Activated CD4-positive, alpha-beta memory T cell treated with anti-CD3 and anti-CD28 coated beads, Interleukin-2, amount 10 ng/mL, durations not matched to agents 7 days and 5 days (primary cell): ENCODE results near the gene ARMCX1. TPM values are rescaled to one million over a fixed set of nuclear protein-coding genes. Genes with fewer than 3 reads are reported as not detected.
"Not testable (repeated sequence)": the region's sequence is repeated elsewhere in the genome, so short reads cannot be mapped to it uniquely, and the experiment has no call there.

Experiments used
- CTCF ChIA-PET: fragments of 350-600 bp; sonication (Branson Sonifier 250); formaldehyde crosslinking; loops from one replicate; lab custom pipeline; 2021; ENCODE audit warnings: antibody characterized with exemption, inconsistent platforms; lab: Charles Lee
- POLR2A ChIA-PET: fragments of 350-600 bp; sonication (Branson Sonifier 250); formaldehyde crosslinking; loops from one replicate; lab custom pipeline; 2021; ENCODE audit warnings: antibody characterized with exemption; lab: Charles Lee
- DNase-seq: peaks from one replicate; pipeline ENCODE4 v3.0.0-alpha.2; 2020
- H3K27ac Mint-ChIP-seq: one replicate; pipeline ENCODE4 v1.8.0; 2021; ENCODE audit warnings: mild to moderate bottlenecking, mixed read lengths
- H3K27me3 Mint-ChIP-seq: one replicate; pipeline ENCODE4 v1.8.0; 2021; ENCODE audit warnings: mixed read lengths
- H3K36me3 Mint-ChIP-seq: one replicate; pipeline ENCODE4 v1.8.0; 2021; ENCODE audit warnings: low read depth, mixed read lengths
- H3K4me1 Mint-ChIP-seq: one replicate; pipeline ENCODE4 v1.8.0; 2021; ENCODE audit warnings: mixed read lengths
- H3K4me3 Mint-ChIP-seq: one replicate; pipeline ENCODE4 v1.8.0; 2021; ENCODE audit warnings: mild to moderate bottlenecking, mixed read lengths
- H3K9me3 Mint-ChIP-seq: one replicate; pipeline ENCODE4 v1.8.0; 2021; ENCODE audit warnings: mixed read lengths
- total RNA-seq, 2 experiments: library from RNA; stranded (reverse); gene quantifications; one replicate each; pipeline ENCODE4 v1.2.3, GENCODE V29; 2021

ARMCX1 gene
- total RNA-seq: under 1 TPM; 0.33 to 0.45 TPM

DNA sequence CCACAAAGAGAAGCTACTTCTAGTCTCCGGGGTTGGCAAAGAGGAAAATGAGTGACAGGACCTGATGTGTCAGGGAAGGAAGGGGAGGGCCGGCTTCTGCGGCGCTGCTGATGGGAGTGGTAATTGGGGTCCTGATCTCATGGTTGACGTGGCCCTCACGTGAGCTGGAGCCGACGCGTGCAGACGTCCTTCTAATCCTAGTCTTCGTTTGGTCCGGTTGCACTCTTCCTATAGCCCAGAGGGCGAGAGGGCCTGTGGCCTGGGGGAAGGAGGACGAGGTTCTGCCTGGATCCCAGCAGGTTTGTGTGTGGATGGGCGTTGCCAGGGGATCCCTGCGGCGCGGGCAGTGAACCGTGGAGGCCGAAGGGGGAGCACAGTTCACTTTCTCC, at the start of gene ARMCX1:
Gene ARMCX1, plus strand, starts transcription at position 186 of the 389 bp plus-strand sequence. CDS start 2,384 bp downstream, outside the sequence.
- peak within 1 kb of the TSS; percentile 24 for H3K4me3 Mint-ChIP-seq
- peaks cover 9% of the 10 kb centered on the region for H3K4me1 Mint-ChIP-seq
- ChIA-PET POLR2A (interaction anchor here (1.1 kb wide), 1 partner anchor 132 kb away, joined by 3 read pairs; no protein-coding TSS in a partner anchor), CTCF (no interaction called here)
- DNase-seq: peak; percentile 21
- no peak within 1 kb of the TSS for H3K27ac Mint-ChIP-seq
- no peaks in the 10 kb centered on the region for H3K9me3 Mint-ChIP-seq
- peaks cover 12% of the 10 kb centered on the region for H3K27me3 Mint-ChIP-seq
- no peaks in the 10 kb centered on the region for H3K36me3 Mint-ChIP-seq

DNA sequence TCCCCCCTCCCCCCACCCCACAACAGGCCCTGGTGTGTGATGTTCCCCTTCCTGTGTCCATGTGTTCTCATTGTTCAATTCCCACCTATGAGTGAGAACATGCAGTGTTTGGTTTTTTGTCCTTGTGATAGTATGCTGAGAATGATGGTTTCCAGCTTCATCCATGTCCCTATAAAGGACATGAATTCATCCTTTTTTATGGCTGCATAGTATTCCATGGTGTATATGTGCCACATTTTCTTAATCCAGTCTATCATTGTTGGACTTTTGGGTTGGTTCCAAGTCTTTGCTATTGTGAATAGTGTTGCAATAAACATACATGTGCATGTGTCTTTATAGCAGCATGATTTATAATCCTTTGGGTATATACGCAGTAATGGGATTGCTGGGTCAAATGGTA, 47.4 kb upstream of the ARMCX1 start:
- H3K4me3 Mint-ChIP-seq, H3K36me3 Mint-ChIP-seq, POLR2A ChIA-PET: not testable (repeated sequence)

DNA sequence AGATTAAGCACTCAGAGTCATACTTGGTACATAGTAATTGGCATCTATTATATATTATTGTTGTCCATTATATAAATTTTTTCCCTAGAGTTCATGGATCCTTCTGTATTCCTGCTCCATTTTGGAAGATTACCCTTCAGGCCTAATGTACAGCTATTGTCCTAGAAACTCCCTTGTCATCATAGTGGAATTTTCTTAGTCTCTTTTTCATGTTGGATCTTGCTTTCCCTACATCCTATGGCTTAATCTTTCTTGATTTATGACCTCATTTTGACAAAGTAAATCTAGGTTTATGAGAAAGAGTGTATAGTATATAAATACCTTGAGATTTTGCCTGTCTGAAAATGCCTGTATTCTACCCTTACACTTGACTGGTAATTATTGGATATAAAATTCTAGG, 43.0 kb upstream of the ARMCX1 start:
- ChIA-PET POLR2A (no interaction called here), CTCF (no interaction called here)
- Mint-ChIP-seq H3K4me1 (no peaks in the 10 kb centered on the region), H3K27ac (no peak overlapping the region), H3K27me3 (no peaks in the 10 kb centered on the region), H3K4me3 (no peak overlapping the region), H3K9me3 (no peaks in the 10 kb centered on the region), H3K36me3 (no peaks in the 10 kb centered on the region)
- DNase-seq: no peak

More for the DNA sequence above, 47.4 kb upstream of the ARMCX1 start:
- CTCF ChIA-PET, H3K27ac Mint-ChIP-seq, H3K9me3 Mint-ChIP-seq, H3K4me1 Mint-ChIP-seq, DNase-seq, H3K27me3 Mint-ChIP-seq: not testable (repeated sequence)

DNA sequence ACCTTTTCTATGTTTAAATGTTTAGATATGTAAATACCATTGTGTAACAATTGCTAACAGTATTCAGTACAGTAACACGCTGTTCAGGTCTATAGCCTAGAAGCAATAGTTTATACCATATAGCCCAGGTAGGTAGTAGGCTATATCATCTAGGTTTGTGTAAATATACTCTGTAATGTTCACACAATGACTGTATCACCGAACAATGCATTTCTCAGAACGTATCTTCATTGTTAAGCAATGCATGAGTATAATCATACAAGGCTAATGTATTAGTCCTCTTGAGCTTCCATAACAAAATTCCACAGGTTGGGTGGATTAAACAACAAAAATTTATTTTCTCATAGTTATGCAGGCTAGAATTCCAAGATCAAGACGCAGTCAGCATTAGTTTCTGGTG, 42.4 kb upstream of the ARMCX1 start:
- Mint-ChIP-seq H3K4me1 (no peaks in the 10 kb centered on the region), H3K9me3 (no peaks in the 10 kb centered on the region), H3K27ac (no peak overlapping the region), H3K4me3 (no peak overlapping the region), H3K27me3 (no peaks in the 10 kb centered on the region), H3K36me3 (no peaks in the 10 kb centered on the region)
- CTCF ChIA-PET: no interaction called here
- POLR2A ChIA-PET: no interaction called here
- no peak for DNase-seq

DNA sequence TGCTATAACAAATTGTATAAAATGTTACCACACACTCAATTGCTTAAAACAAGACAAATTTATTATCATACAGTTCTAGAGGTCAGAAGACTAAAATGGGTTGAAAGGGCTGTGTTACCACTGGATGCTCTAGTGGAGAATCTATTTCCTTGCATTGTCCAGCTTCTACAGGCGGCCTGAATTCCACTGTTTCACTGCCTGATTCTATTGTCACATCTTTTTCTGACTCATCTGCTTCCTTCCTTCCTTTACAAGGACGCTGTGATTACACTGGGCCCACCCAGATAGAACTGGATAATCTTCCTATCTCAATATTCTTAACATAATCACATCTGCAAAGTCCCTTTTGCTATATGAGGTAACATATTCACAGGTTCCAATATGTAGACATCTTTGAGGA, 19.4 kb upstream of the ARMCX1 start:
- H3K4me1 Mint-ChIP-seq: no peaks in the 10 kb centered on the region
- CTCF ChIA-PET: no interaction called here
- no peaks in the 10 kb centered on the region for H3K36me3 Mint-ChIP-seq
- DNase-seq: no peak
- no peaks in the 10 kb centered on the region for H3K9me3 Mint-ChIP-seq
- POLR2A ChIA-PET: no interaction called here
- no peak overlapping the region for H3K4me3 Mint-ChIP-seq
- H3K27ac Mint-ChIP-seq: no peak overlapping the region
- no peaks in the 10 kb centered on the region for H3K27me3 Mint-ChIP-seq

DNA sequence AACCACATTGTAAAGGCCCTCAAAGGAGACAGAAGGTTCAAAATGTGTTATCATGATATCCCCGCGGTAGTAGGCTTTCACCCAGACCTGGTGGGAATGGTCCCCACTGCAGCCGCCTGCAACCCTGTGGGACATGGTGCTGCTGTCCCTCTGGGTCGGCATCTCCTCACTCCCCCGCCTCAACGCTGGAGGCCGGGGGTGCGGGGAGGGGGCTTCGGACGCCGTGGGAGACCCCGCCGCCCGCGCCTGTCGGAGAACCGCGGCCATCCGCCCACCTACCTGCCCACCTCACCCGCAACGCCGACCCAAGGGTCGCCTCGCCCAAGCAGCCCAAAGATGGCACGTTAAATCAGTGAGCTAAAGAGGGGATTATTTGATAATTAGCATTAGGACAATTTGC, 11.2 kb upstream of the ARMCX1 start:
- POLR2A ChIA-PET: no interaction called here
- Mint-ChIP-seq H3K9me3 (no peaks in the 10 kb centered on the region), H3K27me3 (no peaks in the 10 kb centered on the region), H3K4me3 (no peak overlapping the region), H3K4me1 (no peaks in the 10 kb centered on the region), H3K27ac (no peak overlapping the region), H3K36me3 (no peaks in the 10 kb centered on the region)
- CTCF ChIA-PET: no interaction called here
- DNase-seq: no peak

DNA sequence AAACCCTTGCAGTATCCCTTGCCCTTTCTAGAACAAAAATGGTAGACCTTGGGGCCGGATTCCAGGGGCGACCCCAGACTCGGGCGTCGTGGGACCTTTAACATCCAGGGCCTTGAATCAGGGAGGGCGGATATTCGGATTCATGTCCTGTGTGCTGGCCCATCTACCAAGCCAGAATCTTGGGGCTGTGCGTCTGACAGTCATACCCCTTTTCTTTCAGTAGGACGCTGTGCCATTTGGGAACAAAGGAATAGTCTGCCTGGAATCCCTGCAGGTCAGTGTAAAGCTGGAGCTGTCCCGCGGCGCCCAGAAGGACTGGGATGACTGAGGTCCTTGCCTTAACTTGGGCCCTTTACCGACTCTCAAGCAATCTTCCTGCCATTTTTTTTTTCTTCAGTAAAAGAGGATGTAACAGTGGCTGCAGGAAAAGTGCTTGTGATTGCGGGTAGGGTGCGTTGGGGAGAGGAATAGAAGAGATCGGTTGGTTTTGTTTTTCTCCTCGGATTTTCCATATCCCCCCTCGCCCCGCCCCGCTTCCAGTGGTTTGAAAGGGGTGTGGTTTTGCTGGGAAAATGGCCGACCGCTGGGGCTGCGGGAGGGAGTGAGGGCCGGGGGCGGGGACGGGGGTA, 518 bp downstream of the ARMCX1 start:
- Mint-ChIP-seq H3K4me1 (peaks cover 9% of the 10 kb centered on the region), H3K27ac (no peak overlapping the region), H3K9me3 (no peaks in the 10 kb centered on the region), H3K4me3 (peak overlapping the region; percentile 24), H3K27me3 (peaks cover 12% of the 10 kb centered on the region), H3K36me3 (no peaks in the 10 kb centered on the region)
- POLR2A ChIA-PET: no interaction called here
- DNase-seq: no peak
- CTCF ChIA-PET: no interaction called here

DNA sequence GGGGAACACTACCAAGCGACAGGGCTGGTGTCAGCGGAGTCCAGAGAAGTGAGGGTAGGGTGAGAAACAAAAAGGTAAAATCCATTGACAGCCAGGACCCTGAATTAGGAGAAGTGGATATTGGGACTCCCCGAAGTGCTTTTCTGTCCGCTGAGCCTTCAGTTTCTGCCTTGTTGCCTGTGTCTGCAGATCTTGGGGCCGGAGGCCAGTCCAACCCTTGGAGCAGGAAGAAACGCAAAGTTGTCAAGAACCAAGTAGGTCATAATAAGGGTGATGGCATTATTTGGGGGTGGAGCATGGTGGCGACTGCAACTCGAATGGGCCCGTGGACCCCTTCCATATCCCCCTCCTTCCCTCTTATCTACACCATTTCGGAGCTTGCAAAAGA, 1.0 kb downstream of the ARMCX1 start:
- DNase-seq: no peak
- Mint-ChIP-seq H3K27me3 (peaks cover 12% of the 10 kb centered on the region), H3K4me1 (peaks cover 9% of the 10 kb centered on the region), H3K9me3 (no peaks in the 10 kb centered on the region), H3K36me3 (no peaks in the 10 kb centered on the region), H3K27ac (no peak overlapping the region), H3K4me3 (no peak overlapping the region)
- ChIA-PET POLR2A (no interaction called here), CTCF (no interaction called here)

DNA sequence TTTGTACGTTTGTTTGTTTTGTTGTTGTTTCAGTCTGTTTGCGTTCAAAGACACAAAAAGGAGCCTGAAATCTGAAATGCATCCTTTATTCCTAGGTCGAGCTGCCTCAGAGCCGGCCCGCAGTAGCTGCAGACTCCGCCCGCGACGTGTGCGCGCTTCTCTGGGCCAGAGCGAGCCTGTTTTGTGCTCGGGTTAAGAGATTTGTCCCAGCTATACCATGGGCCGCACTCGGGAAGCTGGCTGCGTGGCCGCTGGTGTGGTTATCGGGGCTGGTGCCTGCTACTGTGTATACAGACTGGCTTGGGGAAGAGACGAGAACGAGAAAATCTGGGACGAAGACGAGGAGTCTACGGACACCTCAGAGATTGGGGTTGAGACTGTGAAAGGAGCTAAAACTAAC, 2.4 kb downstream of the ARMCX1 start:
- no peak for DNase-seq
- Mint-ChIP-seq H3K36me3 (no peaks in the 10 kb centered on the region), H3K4me3 (no peak overlapping the region), H3K4me1 (peaks cover 9% of the 10 kb centered on the region), H3K9me3 (no peaks in the 10 kb centered on the region), H3K27me3 (peaks cover 11% of the 10 kb centered on the region), H3K27ac (no peak overlapping the region)
- ChIA-PET CTCF (no interaction called here), POLR2A (no interaction called here)

DNA sequence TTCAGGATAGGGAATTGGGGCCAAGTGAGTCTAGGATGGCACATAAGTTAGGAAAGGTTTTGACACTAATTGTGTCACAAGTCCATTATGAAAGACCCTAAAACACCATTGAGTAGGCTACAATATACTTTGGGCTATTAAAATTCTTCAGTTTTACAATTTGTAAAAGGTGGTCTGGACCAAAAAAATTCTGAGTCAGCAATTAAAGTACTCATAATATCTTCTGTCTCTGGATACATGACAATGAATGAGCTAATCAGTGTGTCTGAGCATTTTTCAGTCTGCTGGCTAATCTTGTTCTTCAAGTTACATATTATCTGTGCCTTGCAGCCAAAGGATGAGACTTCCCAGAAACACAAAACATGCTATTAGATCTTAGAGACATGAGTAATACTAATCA, 14.3 kb downstream of the ARMCX1 start:
- H3K27me3 Mint-ChIP-seq: peaks cover 2% of the 10 kb centered on the region
- no peaks in the 10 kb centered on the region for H3K4me1 Mint-ChIP-seq
- no peaks in the 10 kb centered on the region for H3K9me3 Mint-ChIP-seq
- no peak overlapping the region for H3K27ac Mint-ChIP-seq
- ChIA-PET CTCF (no interaction called here), POLR2A (no interaction called here)
- H3K36me3 Mint-ChIP-seq: no peaks in the 10 kb centered on the region
- H3K4me3 Mint-ChIP-seq: no peak overlapping the region
- no peak for DNase-seq

DNA sequence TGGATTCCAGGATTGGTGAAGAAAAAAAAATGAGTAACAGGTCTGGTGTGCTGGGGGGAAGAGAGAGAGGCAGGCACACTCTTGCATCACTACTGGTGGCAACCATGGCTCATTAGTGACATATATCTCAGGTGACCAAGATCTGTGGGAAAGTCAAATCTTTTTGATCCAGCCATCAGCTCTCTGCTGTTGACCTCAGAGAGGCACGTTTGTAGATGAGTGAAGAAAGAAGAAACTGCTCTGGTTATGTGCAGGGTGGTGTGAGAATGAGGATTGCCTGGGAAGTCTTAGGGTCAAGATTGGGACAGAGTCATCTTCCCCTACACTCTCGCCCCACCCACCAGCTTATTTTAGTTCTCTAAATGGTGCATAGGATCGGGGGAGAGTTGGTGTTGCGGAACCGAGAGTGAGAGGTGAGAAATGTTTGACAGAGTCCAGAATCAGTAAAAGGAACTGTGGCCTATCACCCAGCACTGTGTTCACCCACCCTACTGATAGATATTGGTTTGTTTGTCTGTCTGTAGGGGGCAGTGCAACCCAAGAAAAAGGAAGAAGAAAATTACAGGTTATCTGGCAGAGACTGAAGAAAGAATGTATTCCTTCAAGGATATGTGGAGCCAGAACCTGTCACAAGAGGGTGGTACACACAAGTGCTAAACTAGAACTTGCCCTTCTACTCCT, 45.5 kb downstream of the ARMCX1 start:
- H3K4me3 Mint-ChIP-seq: no peak overlapping the region

DNA sequence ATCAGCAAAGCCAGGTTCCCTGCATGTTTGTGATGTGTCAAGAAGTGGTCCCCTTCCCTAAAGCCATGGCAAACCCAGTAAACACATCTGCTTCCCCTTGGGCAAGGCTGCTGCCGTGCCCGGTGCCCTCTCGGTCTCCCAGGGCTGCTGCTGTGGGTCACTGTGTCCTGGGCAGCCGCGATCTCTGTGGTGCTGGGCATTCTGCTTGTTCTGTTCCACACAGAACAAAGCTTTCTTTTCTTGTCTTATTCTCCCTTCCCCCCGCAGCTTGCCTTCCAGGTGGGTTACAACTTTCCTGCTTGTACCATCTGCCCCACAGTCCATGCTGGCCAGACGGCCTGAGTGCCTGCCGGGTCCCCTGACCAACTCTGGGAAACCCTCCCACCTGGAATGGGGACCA, 49.2 kb downstream of the ARMCX1 start:
- CTCF ChIA-PET, DNase-seq, H3K9me3 Mint-ChIP-seq, H3K4me3 Mint-ChIP-seq, POLR2A ChIA-PET, H3K27ac Mint-ChIP-seq, H3K4me1 Mint-ChIP-seq, H3K36me3 Mint-ChIP-seq: not testable (repeated sequence)
- H3K27me3 Mint-ChIP-seq: peaks cover 10% of the 10 kb centered on the region

More for the DNA sequence above, 45.5 kb downstream of the ARMCX1 start:
- ChIA-PET CTCF (interaction anchor here (0.5 to 1.2 kb wide), 2 partner anchors 162 to 383 kb away, joined by 3 to 4 read pairs; no protein-coding TSS in a partner anchor), POLR2A (no interaction called here)
- Mint-ChIP-seq H3K4me1 (no peaks in the 10 kb centered on the region), H3K27ac (no peak overlapping the region), H3K27me3 (peaks cover 14% of the 10 kb centered on the region), H3K9me3 (no peaks in the 10 kb centered on the region), H3K36me3 (no peaks in the 10 kb centered on the region)
- no peak for DNase-seq

DNA sequence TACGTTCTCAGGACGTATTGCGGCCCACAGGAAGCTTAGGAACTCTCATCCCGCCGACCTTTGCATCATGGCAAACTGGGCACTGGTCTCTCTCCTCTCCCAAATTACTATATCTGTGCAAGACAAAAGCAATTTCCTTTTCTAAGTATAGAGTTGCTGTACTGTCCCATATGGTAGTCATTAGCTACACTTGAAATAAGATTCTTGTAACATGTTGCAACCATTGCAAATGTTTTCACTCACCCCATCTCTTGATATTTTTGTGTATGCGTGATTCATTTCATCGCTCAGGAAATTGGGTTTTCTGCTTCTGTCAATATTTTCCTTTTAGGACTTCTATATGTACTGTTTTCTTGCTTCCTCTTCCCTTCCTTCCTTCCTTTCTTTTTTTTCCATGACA, 51.7 kb downstream of the ARMCX1 start:
- ChIA-PET POLR2A (no interaction called here), CTCF (no interaction called here)
- DNase-seq: no peak
- Mint-ChIP-seq H3K27ac (no peak overlapping the region), H3K9me3 (no peaks in the 10 kb centered on the region), H3K4me3 (no peak overlapping the region), H3K27me3 (peaks cover 1% of the 10 kb centered on the region), H3K4me1 (no peaks in the 10 kb centered on the region), H3K36me3 (no peaks in the 10 kb centered on the region)
